ENCODE data around the gene NLGN1. TPM values are rescaled to one million over a fixed set of nuclear protein-coding genes. Genes with fewer than 3 reads are reported as not detected.

The NLGN1 gene
- total RNA-seq, 1 donor from 2014 or later, result 3.9 TPM

- TF ChIP-seq CTCF (IDR thresholded peaks at IDR 0.05), result no peak
- H3K27me3 ChIP-seq (ENCODE audit: low read depth), result no peaks in the 10 kb centered on the region
- peaks cover 12% of the 10 kb centered on the region for H3K4me1 ChIP-seq
- no peaks in the 10 kb centered on the region for H3K36me3 ChIP-seq
- intact Hi-C loops (cut with DNase I), result no loop called here
- H3K27ac ChIP-seq, result no peak overlapping the region
- ATAC-seq (no peak), DNase-seq (no peak)
- H3K4me3 ChIP-seq, result no peak overlapping the region
- no peaks in the 10 kb centered on the region for H3K9me3 ChIP-seq
Observed at GRCh38 chr3:173410436-173410835, 12.9 kb downstream of the NLGN1 start.

- Histone ChIP-seq H3K4me1 (peaks cover 12% of the 10 kb centered on the region), H3K9me3 (no peaks in the 10 kb centered on the region), H3K36me3 (no peaks in the 10 kb centered on the region), H3K27me3 (ENCODE audit: low read depth) (no peaks in the 10 kb centered on the region), H3K27ac (no peak overlapping the region), H3K4me3 (no peak overlapping the region)
- no peak for DNase-seq
- peak; percentile 38 to 56 for ATAC-seq
- TF ChIP-seq CTCF (IDR thresholded peaks at IDR 0.05), result no peak
- intact Hi-C loops (cut with DNase I), result no loop called here
Observed at GRCh38 chr3:173410849-173411248, 13.3 kb downstream of the NLGN1 start.

GRCh38 chr3:173411375-173411973 lies 13.9 kb downstream of the NLGN1 start:
- DNase-seq, result peak; percentile 52

GRCh38 chr3:173416070-173416469 lies 18.5 kb downstream of the NLGN1 start:
- H3K4me1 ChIP-seq, result peaks cover 10% of the 10 kb centered on the region
- intact Hi-C loops (cut with DNase I), result no loop called here
- H3K27me3 ChIP-seq (ENCODE audit: low read depth), result no peaks in the 10 kb centered on the region
- no peak overlapping the region for H3K4me3 ChIP-seq
- no peak overlapping the region for H3K27ac ChIP-seq
- no peaks in the 10 kb centered on the region for H3K36me3 ChIP-seq
- H3K9me3 ChIP-seq, result no peaks in the 10 kb centered on the region
- no peak for DNase-seq
- ATAC-seq, result no peak
- TF ChIP-seq CTCF (IDR thresholded peaks at IDR 0.05), result no peak

More at GRCh38 chr3:173411375-173411973, 13.9 kb downstream of the NLGN1 start:
- peak; percentile 20 for TF ChIP-seq CTCF (IDR thresholded peaks at IDR 0.05)
- H3K36me3 ChIP-seq, result no peaks in the 10 kb centered on the region
- no peaks in the 10 kb centered on the region for H3K9me3 ChIP-seq
- no peak overlapping the region for H3K27ac ChIP-seq
- intact Hi-C loops (cut with DNase I), result no loop called here
- no peak overlapping the region for H3K4me3 ChIP-seq
- ATAC-seq, result peak; percentile 81 to 88
- no peaks in the 10 kb centered on the region for H3K27me3 ChIP-seq (ENCODE audit: low read depth)
- peaks cover 12% of the 10 kb centered on the region for H3K4me1 ChIP-seq

GRCh38 chr3:173429076-173429475 lies 31.5 kb downstream of the NLGN1 start:
- Histone ChIP-seq H3K27me3 (ENCODE audit: low read depth) (no peaks in the 10 kb centered on the region), H3K36me3 (no peaks in the 10 kb centered on the region), H3K4me3 (no peak overlapping the region), H3K4me1 (no peaks in the 10 kb centered on the region), H3K9me3 (peaks cover 13% of the 10 kb centered on the region), H3K27ac (no peak overlapping the region)
- DNase-seq, result no peak
- intact Hi-C loops (cut with DNase I), result no loop called here
- no peak for ATAC-seq
- TF ChIP-seq CTCF (IDR thresholded peaks at IDR 0.05), result no peak

All from lower lobe of right lung (tissue), 2 donors.